CD4-positive, alpha-beta T cell treated with Interleukin-10 for 1 hour (primary cell): Measurements from ENCODE around the gene ASMTL.
"Not testable (repeated sequence)": the region's sequence is repeated elsewhere in the genome, so short reads cannot be mapped to it uniquely, and the experiment has no call there.

Source experiments
- DNase-seq: peaks from one replicate; pipeline ENCODE4 v3.0.0-alpha.2; 2020

The ASMTL gene

DNA sequence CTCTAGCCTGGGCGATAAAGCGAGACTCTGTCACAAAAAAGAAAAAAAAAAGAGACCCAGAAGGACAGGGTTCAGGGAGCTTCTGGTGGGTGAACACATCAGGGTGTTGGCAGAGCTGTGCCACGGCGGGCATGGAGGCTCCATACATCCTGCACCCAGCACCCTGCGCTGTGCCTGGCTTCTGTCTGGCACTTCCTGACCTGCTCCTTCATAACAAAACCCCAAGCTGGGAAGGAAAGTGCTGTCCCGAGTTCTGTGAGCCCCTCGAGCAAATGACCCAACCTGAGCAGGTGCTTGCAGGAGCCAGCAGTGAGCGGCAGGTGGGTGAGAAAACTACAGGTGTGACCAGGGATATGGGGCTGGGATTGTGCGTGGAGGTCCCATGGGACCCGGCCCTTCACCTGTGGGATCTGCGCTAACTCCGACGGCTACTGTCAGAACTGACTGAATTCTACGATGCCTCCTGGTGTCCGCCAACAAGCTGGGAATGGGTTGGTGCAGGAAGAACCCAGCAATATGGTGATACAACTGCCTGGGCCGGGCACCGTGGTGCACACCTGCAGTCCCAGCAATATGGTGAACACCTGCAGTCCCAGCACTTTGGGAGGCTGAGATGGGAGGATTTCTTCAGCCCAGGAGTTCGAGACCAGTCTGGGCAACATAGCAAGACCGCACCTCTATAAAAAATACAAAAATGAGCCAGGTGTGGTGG is 18.9 kb downstream of the ASMTL start:
- no peak for DNase-seq

DNA sequence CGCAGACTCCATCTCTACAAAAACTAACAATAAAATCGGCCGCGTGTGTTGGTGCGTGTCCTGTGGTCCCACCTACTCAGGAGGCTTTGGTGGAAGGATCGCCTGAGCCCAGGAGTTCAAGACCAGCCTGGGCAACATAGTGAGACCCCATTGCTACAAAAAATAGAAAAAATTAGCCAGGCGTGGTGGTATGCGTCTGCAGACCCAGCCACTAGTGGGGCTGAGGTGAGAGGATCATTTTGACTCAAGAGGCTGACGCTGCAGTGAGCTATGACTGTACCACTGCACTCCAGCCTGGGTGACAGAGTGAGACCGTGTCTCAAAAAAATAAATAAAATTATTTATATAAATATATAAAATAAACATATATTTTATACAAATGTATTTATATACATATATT is 22.3 kb downstream of the ASMTL start:
- DNase-seq, result no peak

DNA sequence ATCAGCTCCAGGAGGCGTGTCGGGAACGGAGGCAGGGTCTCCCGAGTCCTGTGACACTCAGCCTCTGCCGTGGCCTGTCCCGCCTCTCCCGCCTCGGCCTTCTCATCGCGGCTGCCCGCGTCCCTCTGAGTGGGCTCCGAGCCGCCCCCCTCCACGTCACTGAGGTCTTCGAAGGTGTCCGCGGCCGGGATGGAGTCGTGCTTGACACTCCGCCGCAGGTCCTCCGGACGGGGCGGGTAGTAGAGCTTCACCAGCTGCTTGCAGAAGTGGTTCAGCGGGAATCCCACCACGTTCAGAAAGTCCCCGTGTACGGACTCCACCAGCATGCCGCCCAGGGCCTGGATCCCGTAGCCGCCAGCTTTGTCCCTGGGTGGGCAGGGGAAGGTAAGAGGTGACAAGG is 25.0 kb downstream of the ASMTL start:
- no peak for DNase-seq

DNA sequence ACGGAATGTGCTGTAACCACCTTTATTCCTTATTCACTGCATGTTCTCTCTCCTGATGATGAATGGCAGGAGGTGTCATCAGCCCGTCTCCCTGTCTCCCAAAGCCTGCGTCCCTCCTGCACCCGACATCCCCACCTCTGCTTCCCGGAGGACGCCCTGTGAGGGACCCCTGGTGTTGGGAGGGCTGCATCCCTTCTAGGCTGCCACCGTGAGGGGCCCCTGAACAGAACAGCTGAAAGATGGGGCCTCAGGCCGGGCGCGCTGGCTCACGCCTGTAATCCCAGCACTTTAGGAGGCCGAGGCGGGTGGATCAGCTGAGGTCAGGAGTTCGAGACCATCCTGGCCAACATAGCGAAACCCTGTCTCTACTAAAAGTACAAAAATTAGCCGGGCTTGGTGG is 26.4 kb downstream of the ASMTL start:
- DNase-seq, result not testable (repeated sequence)

DNA sequence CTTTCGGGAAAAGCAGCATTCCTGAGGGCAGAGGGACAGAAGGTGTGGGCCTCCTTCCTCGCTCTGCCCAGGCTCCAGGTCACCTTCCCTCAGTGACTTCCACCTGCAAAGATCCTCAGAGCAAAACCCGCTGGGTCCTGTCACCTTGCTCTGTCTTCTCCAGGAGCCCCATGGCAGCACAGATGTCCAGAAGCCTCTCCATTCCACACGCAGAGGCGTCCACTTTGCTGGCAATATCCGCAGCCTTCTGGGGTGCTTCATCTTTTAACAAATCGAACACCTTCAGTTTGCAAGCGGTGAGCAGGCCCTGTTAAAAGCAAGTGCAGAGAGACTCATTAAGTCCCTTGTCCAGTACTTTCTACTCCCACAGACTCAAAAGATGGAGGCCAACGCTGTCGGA is 27.3 kb downstream of the ASMTL start:
- no peak for DNase-seq

DNA sequence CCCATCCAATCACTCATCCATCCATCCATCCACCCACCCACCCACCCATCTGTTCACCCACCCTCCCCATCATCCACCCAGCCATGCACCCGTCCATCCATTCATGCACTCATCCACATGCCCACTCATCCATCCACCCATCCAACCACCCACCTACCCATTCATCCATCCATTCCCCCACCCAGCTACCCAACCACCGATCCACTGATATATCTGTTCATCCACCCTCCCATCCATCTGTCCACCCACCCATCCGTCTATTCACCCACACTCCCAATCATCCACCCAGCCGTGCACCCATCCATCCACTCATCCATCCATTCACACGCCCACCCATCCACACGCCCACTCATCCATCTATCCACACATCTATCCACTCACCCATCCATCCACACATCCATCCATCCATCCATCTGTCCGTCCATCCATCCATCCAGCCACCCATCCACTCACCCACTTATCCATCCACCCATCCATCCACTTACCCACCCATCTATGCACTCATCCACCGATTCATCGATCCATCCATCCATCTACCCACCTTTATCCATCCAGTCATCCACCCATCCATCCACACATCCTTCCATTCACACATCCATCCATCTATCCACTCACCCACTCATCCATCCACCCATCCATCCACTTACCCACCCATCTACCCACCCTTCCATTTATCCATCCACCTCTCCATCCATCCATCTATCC is 28.4 kb downstream of the ASMTL start:
- DNase-seq, result no peak

DNA sequence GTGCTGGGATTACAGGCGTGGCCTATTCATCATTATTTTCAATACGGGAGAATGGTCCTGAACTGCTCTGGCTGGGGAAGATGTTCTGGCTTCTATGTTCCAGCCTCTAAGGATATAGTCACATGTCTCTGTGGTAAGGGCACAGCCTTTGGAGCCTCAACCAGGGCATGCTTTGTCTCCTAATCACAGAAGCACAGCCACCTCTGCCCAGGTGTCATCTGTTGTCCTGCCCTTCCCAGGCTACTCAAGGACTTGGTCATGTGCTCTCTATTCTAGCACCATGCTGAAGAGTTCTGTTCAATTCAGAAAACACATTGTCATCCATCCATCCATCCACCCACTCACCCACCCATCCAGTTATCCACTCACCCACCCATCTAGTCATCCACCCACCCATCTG is 29.5 kb downstream of the ASMTL start:
- DNase-seq, result no peak

DNA sequence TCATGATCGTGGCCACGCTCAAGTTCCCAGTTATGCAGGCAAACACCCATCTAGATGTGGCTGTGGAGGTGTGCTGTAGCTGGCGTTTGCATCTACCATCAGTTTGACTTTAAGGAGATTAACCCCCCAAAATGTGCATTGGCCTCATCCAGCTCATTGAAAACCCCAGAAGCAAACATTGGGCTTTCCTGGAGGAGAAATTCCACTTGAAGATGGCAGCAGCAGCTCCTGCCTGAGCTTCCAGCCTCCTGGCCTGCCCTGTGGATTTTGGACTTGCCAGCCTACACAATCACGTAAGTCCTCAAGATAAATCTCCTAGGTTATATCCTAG is 30.6 kb downstream of the ASMTL start:
- DNase-seq, result no peak

DNA sequence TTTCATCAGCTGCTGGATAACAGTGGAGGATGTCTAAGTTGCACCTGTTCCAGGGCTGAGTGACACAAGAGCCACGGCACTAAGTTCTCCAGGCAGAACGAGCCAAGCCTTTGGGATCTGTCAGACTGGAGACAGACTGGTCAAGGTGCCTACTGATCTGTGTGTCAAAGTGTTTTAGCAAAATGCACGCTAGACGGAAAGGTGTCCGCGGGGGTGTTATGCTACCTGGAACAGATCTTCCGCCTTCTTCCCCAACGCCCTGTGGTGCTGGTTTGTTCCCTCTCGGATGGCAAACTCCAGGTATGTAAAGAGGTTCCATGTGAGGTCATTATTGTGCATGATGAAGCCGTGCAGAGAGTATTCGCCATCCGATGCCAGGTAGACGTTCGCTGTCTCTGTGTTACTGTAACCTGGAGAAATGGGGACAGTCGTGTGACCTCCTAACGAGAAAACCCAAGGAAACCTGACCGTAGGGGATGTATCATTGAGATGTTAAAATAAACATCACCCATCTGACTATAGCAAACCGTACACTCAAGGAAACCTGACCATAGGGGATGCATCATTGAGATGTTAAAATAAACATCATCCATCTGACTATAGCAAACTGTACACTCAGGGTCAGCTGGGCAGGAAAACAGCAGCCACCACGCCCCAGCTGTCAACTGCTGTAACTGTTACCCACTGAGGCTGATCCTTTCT is 31.1 kb downstream of the ASMTL start:
- no peak for DNase-seq

DNA sequence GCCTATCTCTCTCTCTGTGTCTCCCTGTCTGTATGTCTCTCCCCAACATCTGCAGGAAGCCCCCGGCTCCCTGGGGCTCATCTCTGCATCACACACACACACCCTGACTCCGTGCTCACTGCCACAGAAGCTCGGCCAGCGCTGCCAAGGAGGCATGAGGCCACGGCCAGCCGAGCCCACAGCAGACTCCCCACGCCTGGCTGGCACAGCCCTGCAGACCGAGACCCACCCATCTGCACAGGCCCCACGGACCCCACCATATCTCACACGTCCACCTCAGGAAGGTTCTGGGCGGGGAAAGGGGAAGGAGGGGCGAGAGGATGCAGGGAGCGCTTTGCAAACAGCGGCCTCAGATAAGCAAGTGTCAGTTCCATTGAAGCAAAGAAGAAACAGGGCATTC is 32.3 kb downstream of the ASMTL start:
- DNase-seq, result no peak

DNA sequence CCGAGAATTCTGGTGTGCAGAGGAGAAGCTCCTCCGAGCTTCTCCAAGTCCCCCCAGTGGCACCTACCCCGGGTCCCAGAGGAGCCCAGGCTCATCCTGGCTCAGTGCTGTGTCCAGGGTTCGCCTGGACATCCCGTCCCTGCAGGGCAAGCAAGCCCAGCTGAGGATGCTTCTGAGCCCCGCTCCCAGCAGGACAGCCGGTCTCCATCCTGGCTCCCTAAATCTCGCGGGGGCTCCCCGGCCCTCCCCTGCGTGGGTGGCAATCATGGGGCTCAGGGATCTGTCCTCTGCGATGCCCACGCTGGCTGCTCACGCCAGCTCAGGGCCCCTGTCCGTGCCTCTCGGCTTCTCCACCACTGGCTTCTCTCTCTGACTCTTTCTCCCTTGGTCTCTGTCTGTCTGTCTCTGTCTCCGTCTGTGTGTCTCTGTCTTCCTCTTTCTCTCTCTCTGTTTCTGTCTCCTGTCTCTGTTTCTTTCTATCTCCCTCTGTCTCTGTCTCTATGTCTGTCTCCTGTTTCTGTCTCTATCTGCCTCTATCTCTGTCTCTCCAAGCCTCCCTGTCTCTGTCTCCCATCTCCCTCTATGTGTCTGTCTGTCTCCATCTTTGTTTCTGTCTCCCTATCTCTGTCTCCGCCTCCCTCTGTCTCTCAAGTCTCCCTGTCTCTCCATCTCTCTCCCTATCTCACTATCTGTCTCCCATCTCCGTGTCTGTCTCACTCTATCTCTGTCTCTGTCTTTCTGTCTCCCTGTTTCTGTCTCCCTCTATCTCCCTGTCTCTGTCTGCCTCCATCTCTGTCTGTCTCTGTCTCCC is 33.0 kb downstream of the ASMTL start:
- no peak for DNase-seq

DNA sequence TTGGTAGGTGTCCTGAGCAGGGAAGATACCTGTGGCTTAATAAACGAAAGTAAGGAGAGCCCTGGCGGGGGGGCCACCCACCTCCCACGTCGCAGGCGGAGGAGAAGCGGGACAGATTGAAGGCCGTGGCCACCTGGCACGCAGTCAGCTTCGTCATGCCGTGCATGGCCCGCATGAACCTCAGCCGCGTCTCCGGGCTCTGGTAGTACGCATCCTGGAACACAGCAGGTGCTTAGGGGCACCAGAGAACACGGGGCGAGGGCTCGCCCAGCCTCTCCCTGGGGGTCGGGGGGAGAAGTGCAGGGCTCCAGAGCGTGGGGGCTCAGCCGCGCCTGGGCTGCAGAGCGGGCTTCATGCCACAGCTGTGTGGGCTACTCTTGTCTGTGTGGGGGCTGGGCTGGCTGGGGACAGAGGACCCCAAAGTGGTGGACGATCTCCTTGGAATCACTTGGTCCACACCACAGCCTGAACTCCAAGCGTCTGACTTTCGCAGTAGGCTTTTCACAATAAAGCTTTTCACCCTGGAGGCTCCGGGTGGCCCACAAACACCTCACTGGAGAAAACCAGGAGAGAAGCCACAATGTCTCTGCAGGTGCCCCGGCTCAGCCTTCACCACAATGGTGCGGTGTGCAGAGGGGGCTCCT is 33.7 kb downstream of the ASMTL start:
- no peak for DNase-seq

DNA sequence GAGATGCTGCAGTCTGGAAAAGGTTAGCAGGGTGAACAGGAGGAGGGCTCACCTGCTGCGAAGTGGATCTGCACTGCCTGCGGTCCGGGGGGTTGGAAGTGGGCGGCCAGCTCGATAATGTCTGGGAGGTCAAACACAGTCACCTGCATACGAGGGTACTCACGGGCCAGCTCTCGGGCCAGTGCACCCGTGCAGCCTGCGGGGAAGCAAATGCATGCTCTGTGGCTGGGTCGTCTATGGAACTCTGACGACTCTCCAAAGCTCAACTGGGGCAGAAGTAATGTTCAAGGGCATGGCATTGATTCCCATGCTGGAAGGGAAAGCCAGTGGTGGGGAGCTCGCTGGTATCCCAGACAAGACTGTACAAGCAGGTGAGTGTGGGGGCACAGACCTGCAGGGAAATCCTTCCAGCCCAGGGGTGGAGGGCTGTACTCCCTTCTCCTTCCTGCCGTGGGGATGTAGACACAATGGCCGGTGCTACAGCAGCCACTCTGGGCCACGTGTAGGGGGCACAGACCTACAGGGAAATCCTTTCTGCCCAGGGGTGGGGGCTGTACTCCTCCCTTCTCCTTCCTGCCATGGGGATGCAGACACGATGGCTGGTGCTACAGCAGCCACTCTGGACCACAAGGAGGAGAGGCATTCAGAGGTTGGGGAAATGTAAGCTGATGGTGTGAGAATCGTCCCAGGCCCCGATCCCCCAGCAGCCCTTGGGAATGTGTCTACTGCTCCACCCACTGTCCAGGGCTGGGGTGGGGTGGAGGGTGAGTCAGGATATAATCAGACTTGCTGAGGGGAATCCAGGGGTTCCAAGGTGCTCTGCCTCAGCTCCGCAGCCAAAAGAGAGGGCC is 34.6 kb downstream of the ASMTL start:
- DNase-seq, result no peak

DNA sequence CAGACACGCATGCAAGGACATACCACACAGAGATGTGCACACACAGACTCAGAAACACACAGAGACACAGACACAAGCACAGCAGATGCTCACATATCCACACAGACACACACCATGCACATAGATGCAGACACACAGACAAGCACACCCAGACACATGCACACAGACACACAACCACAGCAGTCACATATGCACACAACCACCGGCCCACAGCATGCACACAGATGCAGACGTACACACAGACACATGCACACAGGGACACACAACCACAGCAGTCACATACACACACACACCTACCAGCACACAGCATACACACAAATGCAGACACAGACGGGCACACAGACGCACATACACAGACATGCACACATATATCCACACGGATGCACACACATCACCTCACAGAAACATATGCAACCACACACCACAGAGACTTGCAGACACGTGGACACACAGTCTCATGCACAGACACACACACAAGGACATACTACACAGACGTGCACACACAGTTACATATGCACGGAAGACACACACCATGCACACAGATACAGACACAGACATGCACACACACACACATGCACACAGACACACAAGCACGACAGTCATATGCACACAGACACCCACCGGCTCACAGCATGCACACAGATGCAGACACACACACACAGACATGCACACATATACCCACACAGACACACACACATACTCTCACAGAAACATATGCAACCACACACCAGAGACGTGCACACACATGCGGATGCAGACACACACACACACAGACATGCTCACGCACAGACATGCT is 35.5 kb downstream of the ASMTL start:
- no peak for DNase-seq

DNA sequence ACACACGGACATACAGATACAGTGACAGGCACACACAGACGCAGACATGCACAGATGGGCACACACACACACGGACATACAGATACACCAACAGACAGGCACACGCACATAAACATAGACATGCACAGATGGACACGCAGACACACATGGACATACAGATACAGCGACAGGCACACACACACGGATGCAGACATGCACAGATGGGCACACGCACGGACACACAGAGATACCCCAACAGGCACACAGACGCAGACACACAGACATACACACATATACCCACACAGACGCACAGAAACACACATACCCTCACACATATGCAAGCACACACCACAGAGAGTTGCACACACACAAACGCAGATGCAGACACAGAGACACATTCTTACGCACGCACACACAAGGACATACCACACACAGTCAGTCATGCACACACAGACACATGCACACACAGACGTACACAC is 36.4 kb downstream of the ASMTL start:
- DNase-seq, result no peak

DNA sequence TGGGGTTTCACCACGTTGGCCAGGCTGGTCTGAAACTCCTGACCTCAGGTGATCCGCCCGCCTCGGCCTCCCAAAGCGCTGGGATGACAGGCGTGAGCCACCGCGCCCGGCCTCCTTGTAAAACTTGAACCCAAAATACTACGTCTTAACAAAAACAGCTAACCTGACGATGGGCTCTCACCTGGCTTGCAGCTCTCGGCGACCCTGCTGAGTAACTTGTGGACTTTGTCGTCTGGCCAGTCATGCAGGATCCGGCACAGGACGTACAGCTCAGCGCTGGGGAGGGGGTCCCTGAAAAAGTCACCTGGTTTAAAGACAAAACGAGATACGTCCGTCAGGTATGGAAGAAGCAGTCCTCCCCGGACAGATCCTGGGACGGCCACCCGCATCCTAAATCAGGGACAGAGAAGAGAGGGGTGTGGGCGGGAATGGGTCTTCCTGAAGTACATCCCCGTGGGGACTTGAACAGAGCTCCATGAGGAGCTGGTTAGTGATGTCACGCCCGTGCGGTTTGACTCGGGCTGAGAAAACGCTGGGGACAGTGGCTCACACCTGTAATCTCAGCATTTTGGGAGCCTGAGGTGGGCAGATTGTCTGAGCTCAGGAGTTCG is 40.1 kb downstream of the ASMTL start:
- no peak for DNase-seq

DNA sequence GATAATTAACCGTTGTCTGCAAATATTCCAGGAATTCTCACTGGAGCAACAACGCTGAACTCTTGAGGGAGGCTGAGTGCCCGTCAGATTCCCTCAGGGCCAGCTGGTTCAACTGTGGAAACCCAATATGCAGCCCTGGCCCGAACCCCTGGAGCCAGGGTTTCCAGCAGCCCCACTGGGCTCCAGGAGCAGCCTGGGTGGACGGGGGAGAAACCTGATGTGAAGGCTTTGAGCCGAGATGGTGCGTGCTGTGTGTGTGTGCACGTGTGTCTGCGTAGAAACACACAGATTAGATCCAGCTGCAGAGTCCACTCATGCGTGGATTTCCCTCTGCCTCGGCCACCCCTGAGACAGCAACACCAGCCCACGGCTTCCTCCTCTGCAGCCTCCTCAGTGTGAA is 41.4 kb downstream of the ASMTL start:
- DNase-seq, result no peak

DNA sequence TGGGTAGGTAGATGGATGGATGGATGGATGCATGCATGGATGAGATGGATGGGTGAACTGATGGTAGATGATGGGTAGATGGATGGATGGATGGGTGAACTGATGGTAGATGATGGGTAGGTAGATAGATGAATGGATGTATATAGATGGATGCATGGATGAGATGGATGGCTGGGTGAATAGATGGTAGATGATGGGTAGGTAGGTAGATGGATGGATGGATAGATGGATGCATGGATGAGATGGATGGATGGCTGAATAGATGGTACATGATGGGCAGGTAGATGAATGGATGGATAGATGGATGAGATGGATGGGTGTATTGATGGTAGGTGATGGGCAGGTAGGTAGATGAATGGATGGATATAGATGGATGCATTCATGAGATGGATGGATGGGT is 45.7 kb downstream of the ASMTL start:
- no peak for DNase-seq

DNA sequence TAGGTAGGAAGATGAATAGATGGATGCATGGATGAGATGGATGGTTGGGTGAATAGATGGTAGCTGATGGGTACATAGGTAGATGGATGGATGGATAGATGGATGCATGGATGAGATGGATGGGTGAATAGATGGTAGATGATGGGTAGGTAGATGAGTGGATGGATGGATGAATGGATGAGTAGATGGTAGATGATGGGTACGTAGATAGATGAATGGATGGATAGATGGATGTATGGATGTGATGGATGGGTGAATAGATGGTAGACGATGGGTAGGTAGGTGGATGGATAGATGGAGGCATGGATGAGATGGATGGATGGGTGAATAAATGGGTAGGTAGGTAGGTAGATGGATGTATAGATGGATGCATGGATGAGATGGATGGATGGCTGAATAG is 46.9 kb downstream of the ASMTL start:
- DNase-seq, result not testable (repeated sequence)

DNA sequence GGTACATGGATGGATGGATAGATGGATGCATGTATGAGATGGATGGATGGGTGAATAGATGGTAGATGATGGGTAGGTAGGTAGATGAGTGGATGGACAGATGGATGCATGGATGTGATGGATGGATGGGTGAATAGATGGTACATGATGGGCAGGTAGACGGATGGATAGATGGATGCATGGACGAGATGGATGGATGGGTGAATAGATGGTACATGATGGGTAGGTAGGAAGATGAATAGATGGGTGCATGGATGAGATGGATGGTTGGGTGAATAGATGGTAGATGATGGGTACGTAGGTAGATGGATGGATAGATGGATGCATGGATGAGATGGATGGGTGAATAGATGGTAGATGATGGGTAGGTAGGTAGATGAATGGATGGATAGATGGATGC is 48.8 kb downstream of the ASMTL start:
- DNase-seq, result not testable (repeated sequence)

DNA sequence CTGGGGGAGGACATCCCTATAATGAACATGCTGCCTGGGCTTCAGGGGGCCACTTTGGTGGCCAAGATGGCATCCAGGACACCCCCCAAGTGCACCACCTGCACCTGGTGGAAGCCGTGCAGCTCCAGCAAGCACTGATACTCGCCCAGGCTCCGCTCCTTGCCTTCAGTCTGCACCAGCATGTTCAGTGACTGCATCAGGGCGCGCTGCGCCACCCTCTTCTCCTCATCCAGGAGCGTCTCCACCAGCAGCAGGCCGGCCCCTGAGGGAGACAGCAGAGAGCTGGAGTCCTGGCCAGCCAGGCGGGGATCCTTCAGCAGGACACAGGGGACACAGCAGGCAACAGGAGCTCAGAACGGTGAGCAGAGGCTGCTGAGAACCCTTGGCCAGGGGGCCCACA is 49.5 kb downstream of the ASMTL start:
- no peak for DNase-seq
